HG03064 (cell line): ENCODE data around the gene ZNF442.
"Not testable (repeated sequence)": the region's sequence is repeated elsewhere in the genome, so short reads cannot be mapped to it uniquely, and the experiment has no call there.

Source experiments
- ATAC-seq: cut with Tn5 transposase; IDR thresholded peaks from one replicate; pipeline ENCODE4 v1.9.1; 2021; ENCODE audit warnings: low read depth; ENCODE audit not compliant: unreplicated experiment

Gene ZNF442

DNA sequence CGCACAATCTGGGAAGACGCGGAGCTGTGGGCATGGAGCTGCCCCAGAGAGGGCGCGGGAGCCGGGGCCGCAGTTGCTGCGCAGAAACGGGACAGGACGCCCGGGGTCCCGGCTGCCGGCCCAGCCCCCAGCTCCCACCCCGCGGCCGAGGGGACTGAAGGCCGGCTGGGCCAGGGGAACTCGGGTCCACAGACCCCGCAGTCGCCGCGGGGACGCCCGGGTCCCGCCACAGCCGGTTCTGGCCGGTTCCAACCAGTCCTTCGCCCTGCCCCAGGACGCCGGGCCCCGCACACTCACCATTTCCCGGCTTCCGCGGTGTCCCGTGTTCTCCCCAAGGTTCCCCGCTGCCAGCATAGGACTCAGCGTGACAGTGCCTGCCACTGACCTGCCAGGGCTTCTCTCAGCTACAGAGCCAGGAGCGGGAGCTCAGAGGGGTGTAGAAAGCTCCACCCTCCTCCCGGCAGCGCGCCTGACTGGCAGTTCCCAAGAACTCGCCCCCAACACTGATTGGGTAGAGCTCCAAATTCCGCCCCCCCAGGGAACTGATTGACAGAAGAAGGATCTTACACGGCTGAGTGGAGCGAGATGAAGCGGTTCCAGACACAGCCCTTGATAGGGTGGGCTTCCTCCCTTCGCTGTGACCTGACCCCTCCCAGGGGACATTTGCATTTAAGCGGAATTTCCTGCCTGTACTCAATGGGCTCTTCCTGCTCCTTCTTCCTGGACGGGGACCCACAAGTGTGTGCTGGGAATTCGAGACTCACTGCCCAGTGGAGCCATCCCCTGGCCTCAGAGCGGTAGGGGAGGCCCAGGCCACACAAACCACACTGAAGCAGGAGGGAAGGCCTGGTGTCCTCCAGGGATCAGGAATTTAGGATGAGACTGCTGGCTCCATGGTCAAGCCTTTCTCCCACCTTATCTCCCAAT is at the start of gene ZNF442:
ZNF442 (minus strand) TSS at position 448 of the 927 bp plus-strand sequence. CDS start 2,052 bp downstream, outside the sequence.
- peak; percentile 95 for ATAC-seq

DNA sequence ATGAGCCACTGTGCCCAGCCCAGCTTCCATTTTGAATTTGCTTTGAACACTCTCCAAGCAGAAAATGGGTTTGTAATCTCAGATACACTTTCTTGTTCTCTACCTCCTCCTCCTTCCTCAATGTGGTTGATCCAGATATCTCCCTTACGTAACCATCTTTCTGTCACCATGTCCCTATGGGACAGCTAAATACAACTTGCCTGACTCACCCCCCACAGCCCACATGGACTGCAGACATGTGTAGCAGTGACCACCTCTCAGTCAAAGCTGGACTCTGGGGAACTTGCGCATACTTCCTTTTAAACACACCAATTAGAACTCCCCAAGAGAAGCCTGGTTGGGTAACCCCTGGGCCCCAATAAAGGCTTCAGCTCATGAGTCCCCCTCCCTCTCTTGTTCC is 46.4 kb upstream of the ZNF442 start:
- ATAC-seq, result no peak

DNA sequence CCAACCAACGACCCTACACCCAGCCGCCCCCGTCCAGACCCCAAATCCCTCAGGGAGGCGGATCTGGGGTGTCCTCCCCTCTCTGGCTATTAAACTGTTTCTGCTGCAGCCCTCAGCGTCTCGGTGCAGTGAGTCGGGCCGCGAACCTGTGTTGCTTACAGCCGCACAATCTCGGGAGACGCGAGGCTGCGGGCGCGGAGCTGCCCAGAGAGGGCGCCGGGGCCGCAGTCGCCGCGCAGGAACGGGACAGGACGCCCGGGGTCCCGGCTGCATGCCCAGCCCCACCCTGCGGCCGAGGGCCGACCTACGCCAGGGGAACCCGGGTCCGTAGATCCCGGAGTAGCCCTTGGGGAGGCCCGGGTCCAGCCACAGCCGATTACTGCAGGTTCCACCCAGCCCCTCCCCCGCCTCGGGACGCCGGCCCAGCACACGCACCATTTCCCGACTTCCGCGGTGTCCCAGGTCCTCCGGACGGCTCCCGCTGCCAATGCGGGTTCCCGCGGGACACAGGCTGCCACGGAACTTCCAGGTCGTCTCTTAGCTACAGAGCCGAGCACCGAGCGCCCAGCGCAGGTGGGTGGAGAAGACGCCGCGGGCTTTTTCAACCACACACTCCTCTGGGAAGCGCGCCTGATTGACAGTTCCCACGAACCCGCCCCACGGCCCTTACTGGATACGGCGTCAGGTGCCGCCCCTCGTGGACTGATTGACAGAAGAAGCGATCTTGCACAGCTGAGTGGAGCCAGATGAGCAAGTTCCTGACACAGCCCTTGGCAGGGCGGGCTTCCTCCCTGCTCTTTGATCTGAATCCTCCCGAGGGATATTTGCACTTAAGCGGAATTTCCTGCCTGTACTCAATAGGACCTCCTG is 35.4 kb upstream of the ZNF442 start, which contains the start of gene ZNF799:
ZNF799 (minus strand) TSS at position 639 of the 870 bp plus-strand sequence; CDS start at position 438, 201 bp downstream.
- ATAC-seq, result peak; percentile 77

DNA sequence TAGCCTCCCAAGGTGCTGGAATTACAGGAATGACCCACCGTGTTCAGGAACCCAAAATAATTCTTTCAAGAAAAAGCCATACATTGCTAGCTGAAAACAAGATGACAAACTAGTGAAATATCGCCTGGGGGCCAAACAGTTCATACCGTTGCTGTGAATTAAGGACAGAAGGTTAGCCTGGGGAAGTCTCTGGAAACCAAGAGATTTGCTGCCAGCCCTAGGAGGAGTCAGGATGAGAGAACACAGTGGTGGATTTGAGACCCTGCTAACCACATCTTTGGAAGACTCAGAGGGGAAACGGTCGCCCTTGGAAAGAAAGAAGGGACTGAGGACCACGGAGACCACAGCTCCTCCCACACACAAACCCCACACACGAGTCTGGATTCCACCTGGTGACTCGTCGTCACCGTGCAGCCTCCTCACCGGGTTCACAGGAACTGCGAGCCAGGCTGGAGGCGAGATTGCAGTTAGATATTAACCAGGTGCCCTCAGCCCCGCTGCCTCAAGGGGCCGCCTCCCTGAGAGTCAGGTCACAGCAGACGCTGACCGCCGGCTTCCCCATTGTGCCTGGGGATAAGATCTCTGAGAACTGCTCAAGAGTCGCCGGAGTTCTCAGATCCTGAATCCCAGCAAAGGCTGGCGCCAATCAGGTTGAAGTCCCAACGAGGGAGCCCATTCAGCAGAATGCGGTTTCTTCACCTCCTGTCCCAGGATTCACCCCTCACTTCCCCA is 34.6 kb upstream of the ZNF442 start:
- ATAC-seq, result peak; percentile 36

DNA sequence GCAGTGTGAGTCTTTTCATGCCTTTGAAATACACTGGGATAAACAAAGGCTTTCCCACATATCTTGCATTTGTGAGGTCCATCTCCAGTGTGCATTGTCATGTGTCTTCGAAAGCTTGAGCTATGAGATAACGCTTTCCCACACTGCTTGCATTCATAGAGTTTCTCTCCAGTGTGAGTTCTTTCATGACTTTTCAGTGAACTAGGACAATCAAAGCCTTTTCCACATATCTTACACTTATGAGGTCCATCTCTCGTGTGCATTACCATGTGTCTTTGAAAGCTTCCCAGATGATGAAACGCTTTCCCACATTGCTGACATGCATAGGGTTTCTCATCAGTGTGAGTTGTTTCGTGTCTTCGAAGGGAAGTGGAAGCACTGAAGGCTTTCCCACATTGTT is 25.7 kb upstream of the ZNF442 start:
- ATAC-seq, result not testable (repeated sequence)

DNA sequence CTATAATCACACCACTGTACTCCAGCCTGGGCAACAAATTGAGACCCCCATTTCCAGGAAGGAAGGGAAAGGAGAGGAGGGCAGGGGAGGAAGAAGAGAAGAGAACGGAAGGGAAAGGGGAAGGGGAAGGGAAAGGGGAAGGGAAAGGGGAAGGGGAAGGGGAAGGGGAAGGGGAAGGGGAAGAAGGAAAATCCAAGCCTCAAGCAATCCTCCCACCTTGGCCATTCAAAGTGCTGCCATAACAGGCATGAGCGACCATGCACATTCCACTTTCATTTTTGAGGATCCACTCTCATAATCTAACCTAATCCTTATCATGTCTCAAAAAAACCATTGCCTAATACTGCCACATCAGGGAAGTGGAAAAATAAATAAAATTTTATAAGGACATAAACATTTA is 20.9 kb upstream of the ZNF442 start:
- not testable (repeated sequence) for ATAC-seq

DNA sequence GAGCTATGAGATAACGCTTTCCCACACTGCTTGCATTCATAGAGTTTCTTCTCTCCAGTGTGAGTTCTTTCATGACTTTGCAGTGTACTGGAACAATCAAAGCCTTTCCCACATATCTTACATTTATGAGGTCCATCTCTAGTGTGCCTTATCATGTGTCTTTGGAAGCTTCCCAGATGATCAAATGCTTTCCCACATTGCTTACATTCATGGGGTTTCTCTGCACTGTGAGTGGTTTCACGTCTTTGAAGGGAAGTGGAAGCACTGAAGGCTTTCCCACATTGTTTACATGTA is 14.9 kb upstream of the ZNF442 start:
- ATAC-seq, result no peak

DNA sequence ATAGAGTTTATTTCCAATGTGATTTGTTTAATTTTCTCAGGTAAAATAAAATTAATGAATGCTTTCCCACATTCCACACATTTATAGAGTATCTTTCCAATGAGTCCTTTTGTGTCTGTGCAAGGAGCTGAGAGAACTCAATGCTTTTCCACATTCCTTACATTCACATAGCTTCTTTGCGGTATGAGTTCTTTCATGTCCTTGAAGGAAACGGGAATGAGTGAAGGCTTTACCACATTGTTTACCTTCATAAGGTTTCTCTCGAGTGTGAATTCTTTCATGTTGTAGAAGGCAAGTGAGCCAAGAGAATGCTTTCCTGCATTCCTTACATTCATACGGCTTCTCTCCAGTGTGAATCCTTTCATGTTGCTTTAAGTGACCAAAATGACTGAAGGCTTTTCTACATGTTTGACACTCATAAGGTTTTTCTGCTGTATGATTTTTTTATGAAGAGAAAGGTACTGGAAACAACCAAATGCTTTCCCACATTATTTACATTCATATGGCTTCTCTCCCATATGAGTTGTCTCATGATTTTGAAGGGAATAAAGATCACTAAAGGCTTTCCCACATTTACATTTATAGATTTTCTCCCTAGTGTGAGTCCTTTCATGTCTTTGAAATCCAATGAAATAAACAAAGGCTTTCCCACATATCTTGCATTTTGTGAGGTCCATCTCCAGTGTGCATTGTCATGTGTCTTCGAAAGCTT is 14.4 kb upstream of the ZNF442 start:
- ATAC-seq, result no peak

DNA sequence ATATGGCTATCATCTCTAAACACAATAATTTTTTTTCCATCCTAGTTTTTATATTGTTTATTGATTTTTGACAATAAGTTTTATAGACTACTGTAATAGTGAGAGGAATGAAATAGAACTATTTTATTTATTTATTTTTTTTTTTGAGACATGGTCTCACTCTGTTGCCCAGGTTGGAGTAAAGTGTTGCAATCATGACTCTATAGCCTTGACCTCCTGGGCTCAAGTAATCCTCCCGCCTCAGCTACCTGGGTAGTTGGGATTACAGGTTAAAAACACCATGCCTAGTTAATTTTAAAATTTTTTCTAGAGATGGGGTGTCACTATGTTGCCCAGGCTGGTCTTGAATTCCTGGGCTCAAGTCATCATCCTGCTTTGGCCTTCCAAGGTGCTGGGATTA is 8.5 kb upstream of the ZNF442 start:
- ATAC-seq, result no peak

DNA sequence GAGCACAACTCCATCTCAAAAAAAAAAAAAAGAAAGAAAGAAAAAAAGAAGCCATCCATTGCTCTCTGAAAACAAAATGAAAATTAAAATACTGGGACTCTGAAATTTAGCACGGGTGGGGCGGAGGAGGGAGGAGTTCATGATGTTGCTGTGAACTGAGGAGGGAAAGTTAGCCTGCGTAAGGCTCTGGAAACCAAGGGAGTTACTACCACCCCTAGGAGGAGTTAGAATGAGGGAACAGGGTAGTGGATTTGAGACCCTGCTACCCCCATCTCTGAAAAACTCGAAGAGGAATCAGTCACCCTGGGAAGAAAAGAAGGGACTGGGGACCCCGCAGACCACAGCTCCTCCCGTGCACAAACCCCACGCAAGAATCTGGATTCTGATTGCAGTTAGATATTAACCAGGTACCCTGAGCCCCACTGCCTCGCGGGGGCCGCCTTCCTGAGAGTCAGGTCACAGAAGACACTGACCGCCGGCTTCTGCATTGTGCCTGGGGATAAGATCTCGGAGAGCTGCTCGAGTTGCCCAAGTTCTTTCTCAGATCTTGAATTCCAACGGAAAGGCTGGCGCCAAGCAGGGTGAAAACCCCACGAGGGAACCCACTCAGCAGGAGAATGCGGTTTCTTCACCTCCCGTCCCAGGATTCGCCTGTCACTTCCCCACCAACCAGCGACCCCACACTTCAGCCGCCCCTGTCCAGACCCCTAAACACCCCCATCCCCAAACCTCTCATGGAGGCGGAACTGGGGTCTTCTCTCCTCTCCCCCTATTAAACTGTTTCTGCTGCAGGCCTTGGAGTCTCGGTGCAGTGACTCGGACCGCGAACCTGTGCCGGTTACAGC is 870 bp downstream of the ZNF442 start:
- ATAC-seq, result no peak

DNA sequence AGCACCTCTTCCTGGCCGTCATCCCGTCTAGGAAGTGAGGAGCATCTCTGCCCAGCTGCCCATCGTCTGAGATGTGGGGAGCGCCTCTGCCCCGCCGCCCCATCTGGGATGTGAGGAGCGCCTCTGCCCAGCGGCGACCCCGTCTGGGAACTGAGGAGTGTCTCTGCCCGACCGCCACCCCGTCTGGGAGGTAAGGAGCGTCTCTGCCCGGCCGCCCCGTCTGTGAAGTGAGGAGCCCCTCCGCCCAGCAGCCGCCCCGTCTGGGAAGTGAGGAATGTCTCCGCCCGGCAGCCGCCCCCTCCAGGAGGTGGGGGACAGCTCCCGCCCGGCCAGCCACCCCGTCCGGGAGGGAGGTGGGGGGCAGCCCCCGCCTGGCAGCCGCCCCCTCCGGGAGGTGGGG is 3.2 kb downstream of the ZNF442 start:
- ATAC-seq, result not testable (repeated sequence)

DNA sequence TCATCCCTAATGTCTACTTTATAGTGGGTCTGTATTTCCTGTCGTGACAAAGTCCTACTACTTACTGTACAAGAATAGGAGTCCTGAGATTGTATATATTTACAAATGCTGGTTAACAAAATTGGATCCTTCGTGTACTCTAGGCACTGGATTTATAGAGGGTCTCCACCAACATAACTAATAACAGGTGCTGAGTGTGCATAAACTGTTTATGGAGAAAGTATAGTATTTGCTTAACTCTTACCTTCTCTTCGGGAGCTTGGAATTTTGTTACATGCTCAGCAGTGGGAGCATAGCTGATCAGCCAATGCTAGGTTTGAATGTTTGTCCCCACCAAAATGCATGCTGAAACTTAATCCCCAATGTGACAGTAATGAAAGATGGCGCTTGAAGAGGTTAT is 12.1 kb downstream of the ZNF442 start:
- ATAC-seq, result no peak

DNA sequence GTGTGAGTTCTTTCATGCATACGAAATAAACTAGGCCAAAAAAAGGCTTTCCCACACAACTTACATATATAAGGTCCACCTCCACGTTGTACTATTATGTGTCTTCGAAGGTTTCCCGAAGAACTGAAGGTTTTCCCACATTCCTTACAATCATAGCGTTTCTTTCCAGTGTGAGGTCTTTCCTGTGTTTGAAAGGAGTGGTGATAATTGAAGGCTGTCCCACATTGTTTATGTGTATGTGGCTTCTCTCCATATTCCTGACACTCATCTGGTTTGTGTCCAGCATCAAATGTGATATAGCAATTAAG is 14.6 kb downstream of the ZNF442 start:
- no peak for ATAC-seq

DNA sequence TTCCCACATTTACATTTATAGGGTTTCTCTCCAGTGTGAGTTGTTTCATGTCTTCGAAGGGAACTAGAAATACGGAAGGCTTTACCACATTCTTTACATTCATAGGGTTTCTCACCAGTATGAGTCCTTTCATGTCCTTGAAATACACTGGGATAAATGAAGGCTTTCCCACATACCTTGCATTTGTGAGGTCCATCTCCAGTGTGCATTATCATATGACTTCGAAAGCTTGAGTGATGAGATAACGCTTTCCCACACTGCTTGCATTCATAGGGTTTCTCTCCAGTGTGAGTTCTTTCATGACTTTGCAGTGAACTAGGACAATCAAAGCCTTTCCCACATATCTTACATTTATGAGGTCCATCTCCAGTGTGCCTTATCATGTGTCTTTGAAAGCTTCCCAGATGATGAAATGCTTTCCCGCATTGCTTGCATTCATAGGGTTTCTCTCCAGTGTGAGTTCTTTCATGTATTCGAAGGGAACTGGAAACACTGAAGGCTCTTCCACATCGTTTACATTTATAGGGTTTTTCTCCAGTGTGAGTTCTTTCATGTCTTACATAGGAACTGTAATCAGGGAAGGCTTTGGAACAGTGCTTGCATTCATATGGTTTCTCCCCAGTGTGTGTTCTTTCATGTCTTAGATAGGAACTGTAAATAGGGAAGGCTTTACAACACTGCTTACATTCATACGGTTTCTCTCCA is 15.1 kb downstream of the ZNF442 start:
- no peak for ATAC-seq

DNA sequence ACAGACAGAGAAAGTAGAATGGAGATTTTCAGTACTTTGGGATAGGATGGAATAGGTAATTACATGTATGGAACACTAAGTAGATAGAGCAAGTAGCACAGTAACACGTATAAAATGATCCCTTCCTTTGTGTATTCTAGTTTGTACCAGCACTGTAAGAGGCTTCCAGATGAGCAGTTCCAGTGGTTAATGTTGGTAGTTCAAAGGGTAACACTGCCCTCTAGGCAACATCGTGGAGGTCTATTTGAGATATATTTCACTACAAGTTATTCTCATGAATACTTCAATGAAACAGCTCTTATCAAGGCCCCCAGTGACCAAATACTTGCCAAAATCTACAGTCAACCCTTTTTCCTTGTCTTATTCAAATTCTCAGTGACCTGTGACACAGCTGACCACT is 18.6 kb downstream of the ZNF442 start:
- no peak for ATAC-seq

DNA sequence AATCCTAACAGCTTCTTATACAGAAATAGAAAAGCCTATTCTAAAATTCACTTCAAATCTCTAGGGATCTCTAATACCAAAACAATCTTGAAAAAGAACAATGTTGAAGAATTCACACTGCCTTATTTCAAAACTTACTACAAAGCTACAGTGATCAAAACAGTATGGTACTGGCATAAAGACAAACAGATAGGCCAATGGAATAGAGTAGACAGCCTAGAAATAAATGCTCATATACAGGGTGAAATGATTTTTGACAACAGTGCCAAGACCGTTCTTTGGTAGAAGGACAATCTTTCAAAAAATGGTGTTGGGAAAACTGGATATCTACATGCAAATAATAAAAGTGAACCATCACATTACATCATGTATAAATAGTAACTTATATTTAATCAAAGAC is 20.3 kb downstream of the ZNF442 start:
- no peak for ATAC-seq

DNA sequence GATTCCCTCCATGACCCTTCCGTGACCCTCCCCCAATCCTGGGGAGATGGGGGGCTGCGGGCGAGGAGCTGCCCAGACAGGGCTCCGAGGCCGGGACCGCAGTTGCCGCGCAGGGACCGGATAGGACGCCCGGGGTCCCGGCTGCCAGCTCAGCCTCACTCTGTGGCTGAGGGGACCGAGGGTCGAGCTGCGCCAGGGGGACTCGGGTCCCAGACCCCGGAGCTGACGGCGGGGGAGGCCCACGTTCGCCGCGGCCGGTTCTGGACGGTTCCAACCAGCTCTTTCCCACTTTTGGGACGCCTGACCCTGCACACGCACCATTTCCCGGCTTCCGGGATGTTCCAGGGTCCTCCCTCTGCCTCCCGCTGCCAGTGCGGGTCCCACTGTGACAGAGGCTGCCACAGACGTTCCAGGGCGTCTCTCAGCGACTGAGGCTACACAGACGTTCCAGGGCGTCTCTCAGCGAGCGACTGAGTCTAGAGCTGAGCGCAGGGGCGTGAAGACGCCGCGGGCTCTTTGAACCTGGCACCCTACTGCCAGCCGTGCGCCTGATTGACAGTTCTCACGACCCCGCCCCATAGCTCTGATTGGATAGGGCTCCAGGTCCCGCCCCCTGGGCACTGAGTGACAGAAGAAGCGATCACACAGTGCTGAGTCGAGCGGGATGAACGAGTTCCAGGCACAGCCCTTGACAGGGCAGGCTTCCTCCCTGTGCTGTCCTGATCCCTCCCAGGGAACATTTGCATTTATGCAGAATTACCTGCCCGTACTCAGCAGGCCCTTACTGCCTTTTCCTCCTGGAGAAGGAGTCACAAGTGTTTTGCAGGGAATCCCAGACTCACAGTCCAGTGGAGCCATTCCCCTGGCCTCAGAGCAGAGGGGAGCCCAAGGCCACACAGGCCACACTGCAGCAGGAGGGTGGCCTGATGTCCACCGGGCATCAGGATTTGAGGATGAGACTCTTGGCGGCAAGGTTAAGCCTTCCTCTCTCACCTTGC is 32.0 kb downstream of the ZNF442 start, which contains the start of gene ZNF563:
ZNF563 (minus strand) TSS at position 472 of the 998 bp plus-strand sequence; CDS start at position 321, 151 bp downstream.
- peak; percentile 84 for ATAC-seq
